HEK293 (cell line): Measurements from ENCODE around the gene PLAU.

Experiments
- CTCF ChIA-PET: fragments of 350-600 bp; formaldehyde crosslinking; extraction: SDS; loops from one replicate; lab custom pipeline; 2021; ENCODE audit warnings: antibody characterized with exemption; lab: Yijun Ruan, JAX
- POLR2A ChIA-PET: fragments of 300-600 bp; formaldehyde crosslinking; extraction: SDS; loops from one replicate; lab custom pipeline; 2020; ENCODE audit warnings: antibody characterized with exemption, inconsistent platforms; lab: Yijun Ruan, JAX
- H3K27ac ChIP-seq: fragments of 200-500 bp; sonication (Bioruptor generic); 2 replicates; pipeline ENCODE4 v1.5.1; 2014; ENCODE audit warnings: low read depth, low read length, control low read depth, inconsistent platforms; ENCODE audit errors: extremely low read depth
- H3K36me3 ChIP-seq, 2 experiments: fragments of 200-500 bp in 1 of 2; sonication (Bioruptor generic) in 1 of 2; 1 replicate in 1 of 2; 2 replicates in 1 of 2; pipeline ENCODE4 v1.5.1; 2014 to 2017; ENCODE audit warnings: inconsistent platforms in 2 of 2, low read length in 2 of 2; ENCODE audit not compliant: control insufficient read depth in 2 of 2, insufficient read depth in 1 of 2
- H3K4me1 ChIP-seq: fragments of 200-500 bp; sonication (Bioruptor generic); 2 replicates; pipeline ENCODE4 v1.5.1; 2014; ENCODE audit warnings: mild to moderate bottlenecking, low read length, inconsistent platforms; ENCODE audit not compliant: control insufficient read depth, insufficient read depth
- H3K4me3 ChIP-seq: 2 replicates; pipeline ENCODE4 v1.5.1; 2011; ENCODE audit warnings: low read depth, mild to moderate bottlenecking, control low read depth, low read length, moderate library complexity
- H3K9me3 ChIP-seq: fragments of 200-500 bp; sonication (Bioruptor generic); 2 replicates; pipeline ENCODE4 v1.5.1; 2014; ENCODE audit warnings: low read depth, low read length, inconsistent platforms; ENCODE audit not compliant: control insufficient read depth, insufficient read depth
- HOXD13 ChIP-seq: sonication (generic); formaldehyde crosslinking; IDR thresholded peaks from 2 replicates; pipeline ENCODE4 v1.8.0; 2022; ENCODE audit warnings: missing genetic modification reagents, borderline replicate concordance
- IKZF3 ChIP-seq: fragments of 450-650 bp; IDR thresholded peaks from 2 replicates; pipeline ENCODE4 v1.5.0; 2018; ENCODE audit warnings: missing biosample characterization, mild to moderate bottlenecking, missing genetic modification characterization, moderate library complexity
- REPIN1 ChIP-seq: fragments of 450-650 bp; formaldehyde crosslinking; IDR thresholded peaks from 2 replicates; pipeline ENCODE4 v1.5.1; 2017; ENCODE audit warnings: missing biosample characterization, missing genetic modification characterization, low read depth
- SCRT1 ChIP-seq: fragments of 450-650 bp; formaldehyde crosslinking; IDR thresholded peaks from 2 replicates; pipeline ENCODE4 v1.5.1; 2016; ENCODE audit warnings: missing biosample characterization, missing genetic modification characterization, borderline replicate concordance
- SP3 ChIP-seq: fragments of 450-650 bp; formaldehyde crosslinking; IDR thresholded peaks from 2 replicates; pipeline ENCODE4 v1.5.1; 2016; ENCODE audit warnings: missing biosample characterization, missing genetic modification characterization
- SP7 ChIP-seq: fragments of 450-650 bp; formaldehyde crosslinking; IDR thresholded peaks from 2 replicates; pipeline ENCODE4 v1.5.1; 2016; ENCODE audit warnings: missing biosample characterization, missing genetic modification characterization
- ZBTB6 ChIP-seq: fragments of 450-650 bp; formaldehyde crosslinking; IDR thresholded peaks from 2 replicates; pipeline ENCODE4 v1.5.1; 2017; ENCODE audit warnings: missing biosample characterization, missing genetic modification characterization
- ZEB2 ChIP-seq: fragments of 450-650 bp; formaldehyde crosslinking; IDR thresholded peaks from 2 replicates; pipeline ENCODE4 v1.5.1; 2016; ENCODE audit warnings: missing biosample characterization, missing genetic modification characterization
- ZFP3 ChIP-seq: fragments of 450-650 bp; formaldehyde crosslinking; IDR thresholded peaks from 2 replicates; pipeline ENCODE4 v1.5.1; 2016; ENCODE audit warnings: low read depth, missing biosample characterization, missing genetic modification characterization
- ZFP69B ChIP-seq: fragments of 450-650 bp; formaldehyde crosslinking; IDR thresholded peaks from 2 replicates; pipeline ENCODE4 v1.5.1; 2016; ENCODE audit warnings: missing biosample characterization, missing genetic modification characterization
- ZNF132 ChIP-seq: fragments of 450-650 bp; formaldehyde crosslinking; IDR thresholded peaks from 2 replicates; pipeline ENCODE4 v1.5.1; 2017; ENCODE audit warnings: missing biosample characterization, missing genetic modification characterization, borderline replicate concordance
- ZNF175 ChIP-seq: fragments of 450-650 bp; formaldehyde crosslinking; IDR thresholded peaks from 2 replicates; pipeline ENCODE4 v1.5.1; 2016; ENCODE audit warnings: missing biosample characterization, missing genetic modification characterization
- ZNF211 ChIP-seq: fragments of 450-650 bp; formaldehyde crosslinking; IDR thresholded peaks from 2 replicates; pipeline ENCODE4 v1.5.1; 2016; ENCODE audit warnings: low read depth, missing biosample characterization, missing genetic modification characterization
- ZNF501 ChIP-seq: fragments of 450-650 bp; formaldehyde crosslinking; IDR thresholded peaks from 2 replicates; pipeline ENCODE4 v1.5.1; 2016; ENCODE audit warnings: missing biosample characterization, missing genetic modification characterization
- ZNF514 ChIP-seq: fragments of 450-650 bp; formaldehyde crosslinking; IDR thresholded peaks from 2 replicates; pipeline ENCODE4 v1.5.1; 2016; ENCODE audit warnings: missing biosample characterization, missing genetic modification characterization
- ZNF664 ChIP-seq: fragments of 450-650 bp; formaldehyde crosslinking; IDR thresholded peaks from 2 replicates; pipeline ENCODE4 v1.5.1; 2016; ENCODE audit warnings: missing biosample characterization, missing genetic modification characterization
- ZNF677 ChIP-seq: fragments of 450-650 bp; IDR thresholded peaks from 2 replicates; pipeline ENCODE4 v1.5.0; 2018; ENCODE audit warnings: missing biosample characterization, mild to moderate bottlenecking, missing genetic modification characterization, moderate library complexity
- ZNF777 ChIP-seq: fragments of 450-650 bp; formaldehyde crosslinking; IDR thresholded peaks from 2 replicates; pipeline ENCODE4 v1.5.1; 2017; ENCODE audit warnings: missing biosample characterization, missing genetic modification characterization, borderline replicate concordance
- ZNF843 ChIP-seq: fragments of 450-650 bp; formaldehyde crosslinking; IDR thresholded peaks from 2 replicates; pipeline ENCODE4 v1.5.1; 2016; ENCODE audit warnings: missing biosample characterization, missing genetic modification characterization
- ZSCAN23 ChIP-seq: fragments of 450-650 bp; formaldehyde crosslinking; IDR thresholded peaks from 2 replicates; pipeline ENCODE4 v1.5.1; 2016; ENCODE audit warnings: missing biosample characterization, missing genetic modification characterization
- TF ChIP-seq, protein P1 (sequence below): fragments of 450-650 bp; formaldehyde crosslinking; IDR thresholded peaks from 2 replicates; pipeline ENCODE4 v1.5.1; 2016; ENCODE audit warnings: missing biosample characterization, missing genetic modification characterization
- TF ChIP-seq, protein P2 (sequence below): fragments of 450-650 bp; formaldehyde crosslinking; IDR thresholded peaks from 2 replicates; pipeline ENCODE4 v1.5.1; 2016; ENCODE audit warnings: missing biosample characterization, missing genetic modification characterization
- TF ChIP-seq, protein P3 (sequence below): fragments of 450-650 bp; formaldehyde crosslinking; IDR thresholded peaks from 2 replicates; pipeline ENCODE4 v1.5.1; 2016; ENCODE audit warnings: missing biosample characterization, missing genetic modification characterization
- TF ChIP-seq, protein P4 (sequence below): fragments of 450-650 bp; formaldehyde crosslinking; IDR thresholded peaks from 2 replicates; pipeline ENCODE4 v1.5.1; 2016; ENCODE audit warnings: missing biosample characterization, missing genetic modification characterization

Gene PLAU

GRCh38 chr10:73925539-73925938 is 14.6 kb downstream of the PLAU start:
- Histone ChIP-seq H3K27ac (no peak overlapping the region), H3K4me3 (no peak overlapping the region), H3K4me1 (no peaks in the 10 kb centered on the region), H3K9me3 (no peaks in the 10 kb centered on the region), H3K36me3 (no peaks in the 10 kb centered on the region)
- CTCF ChIA-PET = interaction anchor here (0.7 to 1.9 kb wide), 3 partner anchors 15 to 38 kb away, joined by 3 to 9 read pairs (median 3); no protein-coding TSS in a partner anchor
- TF ChIP-seq ZNF211 (tag by site-specific recombination) (no peak), SP7 (no peak), REPIN1 (tag by site-specific recombination) (no peak), IKZF3 (no peak), ZSCAN23 (no peak), ZBTB6 (tag by site-specific recombination) (no peak), ZNF175 (tag by site-specific recombination) (no peak), ZNF664 (tag by site-specific recombination) (no peak), SCRT1 (tag by site-specific recombination) (no peak), ZFP69B (tag by site-specific recombination) (no peak), ZNF843 (tag by site-specific recombination) (no peak)
- TF ChIP-seq, protein P1, sequence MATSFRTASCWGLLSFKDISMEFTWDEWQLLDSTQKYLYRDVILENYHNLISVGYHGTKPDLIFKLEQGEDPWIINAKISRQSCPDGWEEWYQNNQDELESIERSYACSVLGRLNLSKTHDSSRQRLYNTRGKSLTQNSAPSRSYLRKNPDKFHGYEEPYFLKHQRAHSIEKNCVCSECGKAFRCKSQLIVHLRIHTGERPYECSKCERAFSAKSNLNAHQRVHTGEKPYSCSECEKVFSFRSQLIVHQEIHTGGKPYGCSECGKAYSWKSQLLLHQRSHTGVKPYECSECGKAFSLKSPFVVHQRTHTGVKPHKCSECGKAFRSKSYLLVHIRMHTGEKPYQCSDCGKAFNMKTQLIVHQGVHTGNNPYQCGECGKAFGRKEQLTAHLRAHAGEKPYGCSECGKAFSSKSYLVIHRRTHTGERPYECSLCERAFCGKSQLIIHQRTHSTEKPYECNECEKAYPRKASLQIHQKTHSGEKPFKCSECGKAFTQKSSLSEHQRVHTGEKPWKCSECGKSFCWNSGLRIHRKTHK (tag by site-specific recombination) = no peak
- POLR2A ChIA-PET = no interaction called here

DNA sequence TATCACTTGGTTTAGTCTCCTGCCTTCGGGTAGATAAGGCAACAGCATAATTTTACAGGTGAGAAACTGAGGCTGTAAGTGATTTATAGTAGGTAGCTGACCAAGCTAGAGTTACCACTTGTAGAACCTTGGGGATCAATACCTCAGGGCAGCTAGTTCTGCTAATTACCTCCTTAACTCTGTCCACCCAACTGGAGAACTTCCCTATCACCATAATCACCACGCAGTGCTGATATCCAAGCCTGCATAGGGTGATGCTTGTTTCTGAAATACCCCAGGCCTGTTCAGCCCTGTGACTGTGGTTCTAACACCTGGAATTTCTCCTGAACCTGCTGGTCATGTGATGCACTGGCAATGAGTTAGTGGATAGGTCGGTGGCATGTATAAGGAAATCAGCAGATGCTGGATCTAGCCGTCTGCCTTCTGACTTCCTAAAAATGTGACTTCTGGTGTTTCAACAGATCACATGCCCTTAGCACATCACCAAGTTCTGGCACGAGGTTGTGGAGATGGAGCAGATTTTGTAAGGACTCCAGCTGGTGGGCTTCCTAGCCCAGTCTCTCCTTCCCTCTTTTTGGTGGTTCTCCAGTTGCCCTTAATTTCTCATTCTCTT is 15.3 kb downstream of the PLAU start:
- Histone ChIP-seq H3K4me1 (no peaks in the 10 kb centered on the region), H3K36me3 (no peaks in the 10 kb centered on the region), H3K4me3 (no peak overlapping the region), H3K27ac (no peak overlapping the region), H3K9me3 (no peaks in the 10 kb centered on the region)
- TF ChIP-seq, protein P2, sequence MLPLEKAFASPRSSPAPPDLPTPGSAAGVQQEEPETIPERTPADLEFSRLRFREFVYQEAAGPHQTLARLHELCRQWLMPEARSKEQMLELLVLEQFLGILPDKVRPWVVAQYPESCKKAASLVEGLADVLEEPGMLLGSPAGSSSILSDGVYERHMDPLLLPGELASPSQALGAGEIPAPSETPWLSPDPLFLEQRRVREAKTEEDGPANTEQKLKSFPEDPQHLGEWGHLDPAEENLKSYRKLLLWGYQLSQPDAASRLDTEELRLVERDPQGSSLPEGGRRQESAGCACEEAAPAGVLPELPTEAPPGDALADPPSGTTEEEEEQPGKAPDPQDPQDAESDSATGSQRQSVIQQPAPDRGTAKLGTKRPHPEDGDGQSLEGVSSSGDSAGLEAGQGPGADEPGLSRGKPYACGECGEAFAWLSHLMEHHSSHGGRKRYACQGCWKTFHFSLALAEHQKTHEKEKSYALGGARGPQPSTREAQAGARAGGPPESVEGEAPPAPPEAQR (tag by site-specific recombination) = no peak
- TF ChIP-seq HOXD13 (no peak), ZFP3 (no peak), ZNF514 (tag by site-specific recombination) (no peak), ZNF132 (tag by site-specific recombination) (no peak), ZNF501 (tag by site-specific recombination) (no peak), ZEB2 (no peak), ZNF777 (tag by site-specific recombination) (no peak), ZNF677 (tag by site-specific recombination) (no peak), SP3 (tag by site-specific recombination) (no peak)
- TF ChIP-seq, protein P3, sequence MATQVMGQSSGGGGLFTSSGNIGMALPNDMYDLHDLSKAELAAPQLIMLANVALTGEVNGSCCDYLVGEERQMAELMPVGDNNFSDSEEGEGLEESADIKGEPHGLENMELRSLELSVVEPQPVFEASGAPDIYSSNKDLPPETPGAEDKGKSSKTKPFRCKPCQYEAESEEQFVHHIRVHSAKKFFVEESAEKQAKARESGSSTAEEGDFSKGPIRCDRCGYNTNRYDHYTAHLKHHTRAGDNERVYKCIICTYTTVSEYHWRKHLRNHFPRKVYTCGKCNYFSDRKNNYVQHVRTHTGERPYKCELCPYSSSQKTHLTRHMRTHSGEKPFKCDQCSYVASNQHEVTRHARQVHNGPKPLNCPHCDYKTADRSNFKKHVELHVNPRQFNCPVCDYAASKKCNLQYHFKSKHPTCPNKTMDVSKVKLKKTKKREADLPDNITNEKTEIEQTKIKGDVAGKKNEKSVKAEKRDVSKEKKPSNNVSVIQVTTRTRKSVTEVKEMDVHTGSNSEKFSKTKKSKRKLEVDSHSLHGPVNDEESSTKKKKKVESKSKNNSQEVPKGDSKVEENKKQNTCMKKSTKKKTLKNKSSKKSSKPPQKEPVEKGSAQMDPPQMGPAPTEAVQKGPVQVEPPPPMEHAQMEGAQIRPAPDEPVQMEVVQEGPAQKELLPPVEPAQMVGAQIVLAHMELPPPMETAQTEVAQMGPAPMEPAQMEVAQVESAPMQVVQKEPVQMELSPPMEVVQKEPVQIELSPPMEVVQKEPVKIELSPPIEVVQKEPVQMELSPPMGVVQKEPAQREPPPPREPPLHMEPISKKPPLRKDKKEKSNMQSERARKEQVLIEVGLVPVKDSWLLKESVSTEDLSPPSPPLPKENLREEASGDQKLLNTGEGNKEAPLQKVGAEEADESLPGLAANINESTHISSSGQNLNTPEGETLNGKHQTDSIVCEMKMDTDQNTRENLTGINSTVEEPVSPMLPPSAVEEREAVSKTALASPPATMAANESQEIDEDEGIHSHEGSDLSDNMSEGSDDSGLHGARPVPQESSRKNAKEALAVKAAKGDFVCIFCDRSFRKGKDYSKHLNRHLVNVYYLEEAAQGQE = no peak
- TF ChIP-seq, protein P4, sequence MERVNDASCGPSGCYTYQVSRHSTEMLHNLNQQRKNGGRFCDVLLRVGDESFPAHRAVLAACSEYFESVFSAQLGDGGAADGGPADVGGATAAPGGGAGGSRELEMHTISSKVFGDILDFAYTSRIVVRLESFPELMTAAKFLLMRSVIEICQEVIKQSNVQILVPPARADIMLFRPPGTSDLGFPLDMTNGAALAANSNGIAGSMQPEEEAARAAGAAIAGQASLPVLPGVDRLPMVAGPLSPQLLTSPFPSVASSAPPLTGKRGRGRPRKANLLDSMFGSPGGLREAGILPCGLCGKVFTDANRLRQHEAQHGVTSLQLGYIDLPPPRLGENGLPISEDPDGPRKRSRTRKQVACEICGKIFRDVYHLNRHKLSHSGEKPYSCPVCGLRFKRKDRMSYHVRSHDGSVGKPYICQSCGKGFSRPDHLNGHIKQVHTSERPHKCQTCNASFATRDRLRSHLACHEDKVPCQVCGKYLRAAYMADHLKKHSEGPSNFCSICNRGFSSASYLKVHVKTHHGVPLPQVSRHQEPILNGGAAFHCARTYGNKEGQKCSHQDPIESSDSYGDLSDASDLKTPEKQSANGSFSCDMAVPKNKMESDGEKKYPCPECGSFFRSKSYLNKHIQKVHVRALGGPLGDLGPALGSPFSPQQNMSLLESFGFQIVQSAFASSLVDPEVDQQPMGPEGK (tag by site-specific recombination) = no peak
- CTCF ChIA-PET = interaction anchor here (0.6 to 3.2 kb wide), 6 partner anchors 10 to 39 kb away, joined by 3 to 15 read pairs (median 4); no protein-coding TSS in a partner anchor
- POLR2A ChIA-PET = no interaction called here
